RPMI8226 (cell line): ENCODE data around the gene DCUN1D2.
A peak's percentile ranks its signal among the peaks of the same experiment; 100 is the strongest.
"Not testable (repeated sequence)": the region's sequence is repeated elsewhere in the genome, so short reads cannot be mapped to it uniquely, and the experiment has no call there.

ENCODE experiments used
- DNase-seq: peaks from one replicate; pipeline ENCODE4 v3.0.0-alpha.2; 2015

DCUN1D2 gene

DNA sequence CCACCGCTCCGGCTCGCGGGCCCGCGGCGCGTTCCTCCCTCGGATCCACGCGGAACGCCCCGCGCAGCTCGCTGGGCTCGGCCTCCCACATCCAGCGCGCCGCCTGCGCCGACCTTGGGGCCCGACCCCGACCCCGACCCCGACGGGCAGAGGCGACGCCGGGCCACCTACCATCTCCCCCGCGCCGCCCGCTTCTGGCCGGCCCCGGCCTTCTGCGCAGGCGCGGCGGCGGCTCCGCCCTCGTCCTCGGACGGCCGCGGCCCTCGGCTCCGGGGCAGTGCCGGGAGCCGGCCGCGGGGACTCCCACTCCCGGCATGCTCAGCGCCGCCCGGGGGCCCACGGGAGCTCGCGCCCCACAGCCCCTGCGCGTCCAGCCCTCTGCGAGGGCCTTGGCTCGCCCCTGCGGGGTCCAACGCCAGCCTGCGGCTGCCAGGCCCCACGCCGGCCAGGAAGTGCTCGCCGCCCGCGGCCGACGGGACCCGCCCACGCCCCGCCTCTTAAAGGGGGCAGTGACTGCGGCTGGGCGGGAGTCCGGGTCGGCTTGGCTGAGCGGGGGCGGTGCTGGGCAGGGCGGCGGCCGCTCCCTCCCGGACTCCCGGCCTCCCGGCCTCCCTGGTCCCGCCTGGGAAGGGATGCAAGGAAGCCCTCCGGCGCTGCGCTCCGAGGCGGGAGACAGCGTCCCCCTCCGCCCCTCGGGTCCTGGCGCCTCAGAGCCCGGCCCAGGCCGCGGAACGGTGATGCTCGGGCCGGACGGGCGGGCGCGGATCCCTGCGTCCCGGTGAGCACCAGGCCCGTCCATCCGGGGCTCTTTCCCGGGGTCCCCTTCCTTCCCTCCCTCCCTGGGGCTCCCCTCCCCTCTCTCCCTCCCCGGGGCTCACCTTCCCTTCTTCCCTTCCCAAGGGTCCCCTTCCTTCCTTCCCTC is at the start of gene DCUN1D2:
DCUN1D2 (minus strand) TSS at position 216 of the 922 bp plus-strand sequence; CDS start at position 174, 42 bp downstream.
- peak; percentile 85 for DNase-seq

DNA sequence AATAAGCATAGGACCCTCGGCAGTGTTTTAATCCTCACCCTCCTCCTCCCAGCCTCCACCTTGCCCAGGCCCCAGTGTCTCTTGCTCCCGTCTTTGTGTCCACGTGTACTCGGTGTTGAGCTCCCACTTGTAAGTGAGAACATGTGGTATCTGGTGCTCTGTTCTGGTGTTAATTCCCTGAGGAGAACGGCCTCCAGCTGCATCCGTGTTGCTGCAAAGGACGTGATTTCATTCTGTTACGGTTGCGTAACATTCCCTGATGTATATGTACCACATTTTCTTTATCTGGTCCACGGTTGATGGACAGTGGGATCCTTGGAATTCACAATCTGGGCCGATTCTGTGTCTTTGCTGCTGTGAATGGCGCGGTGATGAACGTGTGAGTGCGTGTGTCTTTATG is 49.3 kb upstream of the DCUN1D2 start:
- no peak for DNase-seq

DNA sequence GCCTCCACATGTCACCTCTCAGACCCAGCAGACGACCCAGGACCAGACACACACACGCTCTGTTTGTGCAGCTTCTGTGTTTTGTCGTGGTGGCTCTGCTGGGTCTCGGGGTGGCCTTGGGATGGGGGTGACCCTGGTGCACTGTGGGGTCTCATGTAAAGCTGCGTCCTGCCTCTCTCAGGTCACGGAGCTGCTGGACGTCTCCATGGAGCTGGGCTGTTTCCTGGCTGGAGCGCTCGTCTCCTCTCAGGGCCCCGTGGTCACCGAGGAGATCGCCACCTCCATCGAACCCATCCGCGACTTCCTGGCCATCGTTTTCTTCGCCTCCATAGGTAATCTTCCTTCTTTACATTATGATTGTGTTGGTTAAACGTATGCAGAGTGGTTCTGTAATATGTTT is 48.7 kb upstream of the DCUN1D2 start:
- DNase-seq = no peak

DNA sequence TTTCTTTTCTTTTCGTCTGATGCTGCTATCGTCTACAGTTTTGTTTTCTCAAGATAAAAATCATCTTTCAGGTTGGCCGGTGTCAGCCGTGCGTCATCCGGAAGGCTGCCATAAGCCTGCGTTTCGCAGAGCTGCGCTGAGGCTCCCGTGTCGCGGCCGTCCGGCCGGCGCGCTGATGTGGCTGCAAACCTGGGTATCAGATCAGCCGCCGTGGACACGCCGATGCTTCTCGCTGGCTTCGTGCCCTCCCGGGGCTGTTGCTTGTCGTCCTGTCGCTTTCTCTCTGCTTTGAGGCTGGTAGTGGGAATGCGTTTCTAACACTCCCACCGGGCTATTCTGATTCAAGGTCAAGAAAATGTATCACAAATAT is 48.2 kb upstream of the DCUN1D2 start:
- no peak for DNase-seq

DNA sequence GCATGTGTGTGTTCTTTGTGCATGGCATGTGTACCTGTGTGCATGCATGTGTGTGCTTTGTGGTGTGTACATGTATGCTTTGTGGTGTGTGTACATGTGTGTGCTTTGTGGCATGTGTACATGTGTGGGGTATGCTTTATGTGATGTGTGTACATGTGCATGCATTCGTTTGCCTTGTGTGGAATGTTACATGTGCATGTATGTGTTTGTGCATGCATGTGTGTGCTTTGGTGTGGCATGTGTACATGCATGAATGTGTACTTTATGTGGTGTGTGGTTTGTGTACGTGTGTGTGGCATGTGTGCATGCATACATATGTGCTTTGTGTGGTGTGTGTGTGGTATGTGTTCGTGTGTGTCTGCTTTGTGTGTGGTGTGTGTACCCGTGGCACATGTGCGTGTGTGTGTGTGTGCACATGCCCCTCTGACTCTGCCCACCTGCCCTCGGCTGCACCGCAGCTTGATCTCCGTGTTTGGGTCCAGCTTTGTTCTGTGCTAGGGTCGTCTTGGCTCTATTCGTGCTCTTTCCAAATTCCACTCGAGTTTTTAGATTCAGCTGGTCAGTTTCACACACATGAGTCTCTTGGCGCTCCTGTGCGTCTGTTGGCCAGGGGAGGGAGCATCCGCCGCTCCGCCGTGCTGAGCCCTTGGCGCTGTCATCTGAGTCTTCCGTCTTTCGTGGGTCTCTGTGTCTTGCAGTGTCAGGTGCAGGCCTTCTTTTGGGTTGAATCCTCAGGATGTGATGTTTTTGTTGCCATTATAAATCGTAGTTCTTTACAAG is 47.6 kb upstream of the DCUN1D2 start:
- no peak for DNase-seq

DNA sequence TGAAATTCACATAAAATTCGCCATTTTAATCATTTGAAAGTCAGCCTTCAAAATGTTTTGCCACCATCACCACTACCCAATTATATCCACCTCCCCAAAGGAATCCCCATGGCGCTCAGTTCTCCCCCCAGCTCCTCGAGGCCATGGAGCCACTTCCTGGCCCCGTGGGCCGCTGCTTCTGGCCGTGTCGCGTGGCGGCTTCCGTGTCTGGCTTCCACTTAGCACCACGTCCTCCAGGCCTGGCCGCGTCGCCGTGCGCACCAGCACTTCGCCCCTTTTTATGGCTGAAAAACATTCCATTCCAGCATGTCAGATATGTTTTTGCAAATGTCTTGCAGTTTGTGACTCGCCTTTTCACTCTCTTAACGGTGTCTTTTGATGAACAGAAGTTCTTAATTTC is 46.7 kb upstream of the DCUN1D2 start:
- DNase-seq = no peak

DNA sequence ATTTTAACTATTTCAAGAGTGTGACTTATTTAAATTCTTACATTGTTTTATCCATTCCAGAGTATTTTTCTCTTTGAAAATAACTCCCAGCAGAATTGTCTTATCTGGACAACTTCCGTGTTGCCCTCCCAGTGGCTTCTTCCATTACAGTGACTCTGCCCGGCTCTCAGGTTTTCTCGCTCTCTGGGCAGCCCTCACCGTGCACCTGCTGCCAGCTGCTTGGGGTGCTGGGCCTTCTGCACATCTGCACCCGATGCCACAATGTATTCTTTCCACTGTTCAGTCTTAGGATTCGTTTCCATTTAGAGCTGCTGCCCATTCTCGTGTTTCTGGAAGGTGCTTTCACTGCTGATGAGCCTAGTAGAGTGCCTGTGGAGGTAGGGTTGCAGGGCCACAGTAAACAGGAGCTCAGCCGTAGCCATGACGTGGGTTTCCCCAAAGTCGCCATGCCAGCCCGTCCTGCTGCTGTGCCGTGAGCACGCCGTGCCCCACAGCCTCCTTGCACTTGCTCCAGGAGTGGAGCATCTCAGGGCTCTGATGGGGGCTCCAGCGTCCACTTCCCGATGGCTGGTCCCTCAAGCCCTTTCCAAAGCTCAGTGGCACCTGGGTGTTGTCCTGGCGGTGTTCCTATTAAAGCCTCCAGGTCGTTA is 46.1 kb upstream of the DCUN1D2 start:
- no peak for DNase-seq

DNA sequence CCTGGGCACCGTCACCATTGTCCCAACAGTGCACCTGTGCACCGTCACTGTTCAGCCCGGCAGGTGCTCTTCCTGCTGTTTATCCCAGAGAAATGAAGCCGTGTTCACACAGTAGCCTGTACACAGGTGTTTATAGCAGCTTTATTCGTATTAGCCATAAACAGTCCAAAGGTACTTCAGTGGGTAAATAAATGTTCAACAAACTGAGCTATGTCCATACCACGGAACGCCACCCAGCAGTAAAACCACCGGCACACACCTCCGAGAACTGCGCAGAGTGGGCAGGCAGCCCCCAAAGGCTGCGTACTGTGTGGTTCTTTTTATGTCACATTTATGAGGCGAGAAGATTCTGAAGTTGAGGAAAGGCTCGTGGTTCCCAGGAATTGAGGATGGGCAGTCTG is 44.9 kb upstream of the DCUN1D2 start:
- DNase-seq = no peak

DNA sequence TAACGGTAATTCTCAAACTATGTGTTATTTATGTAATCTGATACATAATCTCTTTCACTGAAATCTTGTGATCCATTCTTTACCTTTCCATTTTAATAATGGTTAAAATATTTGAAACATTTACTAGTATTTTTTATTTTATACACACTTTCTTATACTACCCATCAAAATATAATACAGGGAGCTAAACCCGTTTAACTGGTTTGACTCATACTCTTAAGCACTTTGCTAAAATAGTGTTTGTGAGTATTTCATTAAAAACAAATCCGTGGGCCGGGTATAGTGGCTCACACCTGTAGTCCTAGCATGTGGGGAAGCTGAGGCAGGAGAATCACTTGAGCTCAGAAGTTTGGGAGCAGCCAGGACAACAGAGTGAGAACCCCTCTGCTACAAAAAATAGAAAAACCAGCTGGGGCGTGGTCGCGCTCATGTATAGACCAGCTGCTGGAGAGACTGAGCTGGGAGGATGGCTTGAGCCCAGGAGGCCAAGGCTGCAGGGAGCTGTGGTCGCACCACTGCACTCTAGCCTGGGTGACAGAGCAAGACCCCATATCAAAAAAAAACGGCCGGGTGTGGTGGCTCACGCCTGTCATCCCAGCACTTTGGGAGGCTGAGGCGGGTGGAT is 43.8 kb upstream of the DCUN1D2 start:
- no peak for DNase-seq

DNA sequence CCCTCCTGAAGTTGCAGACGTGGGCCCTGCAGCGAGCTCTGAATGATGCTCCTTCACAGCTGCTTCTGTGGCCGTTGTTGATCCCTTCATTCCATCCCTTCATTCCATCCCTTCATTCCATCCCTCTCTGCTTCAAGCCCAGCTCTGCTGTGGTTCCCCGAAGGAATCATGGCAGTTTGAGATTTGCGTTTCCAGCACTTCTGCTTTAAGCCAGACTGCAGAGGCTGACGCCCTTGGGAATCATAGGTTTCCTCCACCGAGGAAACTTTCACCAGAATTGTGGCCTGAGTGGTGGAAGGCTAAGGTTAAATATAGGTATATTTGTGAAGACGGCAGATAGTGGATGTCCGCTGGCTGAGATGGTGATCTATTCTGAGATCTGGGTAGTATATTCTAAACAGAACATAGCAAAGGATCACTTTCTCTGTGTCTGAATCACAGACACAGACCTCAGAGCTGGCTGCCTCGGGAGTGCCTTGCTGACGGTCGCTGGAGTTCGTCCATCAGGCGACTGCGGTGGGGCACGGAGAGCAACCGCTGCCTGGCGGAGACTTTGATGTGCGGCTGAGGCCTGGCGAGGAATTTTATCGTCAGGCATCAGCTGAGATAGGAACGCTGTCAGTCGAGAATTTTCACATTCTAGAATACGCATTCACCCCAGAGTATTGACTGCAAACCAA is 42.8 kb upstream of the DCUN1D2 start:
- DNase-seq = no peak

DNA sequence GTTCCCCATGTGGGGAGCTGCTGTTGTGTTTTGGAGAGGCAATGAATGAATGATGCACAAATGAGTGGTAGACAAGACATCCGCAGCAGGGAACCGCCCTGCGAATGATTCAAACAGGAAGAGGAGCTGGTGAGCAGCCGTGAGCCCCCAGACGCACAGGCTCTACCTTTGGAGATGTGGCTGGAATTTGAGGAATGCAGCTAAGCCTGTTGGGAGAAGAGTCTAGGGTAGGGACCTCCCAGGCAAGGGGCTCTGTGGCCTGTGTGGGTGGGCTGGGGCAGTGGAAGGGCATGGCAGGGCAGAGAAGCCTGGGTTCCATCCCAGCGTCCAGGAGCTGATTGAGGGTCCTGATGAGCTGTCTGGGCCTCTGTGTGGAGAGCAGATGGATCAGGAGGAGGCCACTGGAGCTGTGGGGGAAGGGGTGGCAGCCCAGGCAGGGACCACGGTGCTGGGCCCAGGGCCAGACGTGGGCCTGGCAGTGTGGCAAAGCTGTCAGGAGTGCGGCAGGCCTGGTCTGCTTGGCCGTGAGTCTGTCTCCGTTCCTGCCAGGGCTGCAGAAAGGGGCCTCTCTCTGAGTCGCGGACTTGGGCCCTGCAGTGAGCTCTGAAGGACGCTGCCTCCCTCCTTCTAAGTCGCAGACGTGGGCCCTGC is 41.8 kb upstream of the DCUN1D2 start:
- no peak for DNase-seq

DNA sequence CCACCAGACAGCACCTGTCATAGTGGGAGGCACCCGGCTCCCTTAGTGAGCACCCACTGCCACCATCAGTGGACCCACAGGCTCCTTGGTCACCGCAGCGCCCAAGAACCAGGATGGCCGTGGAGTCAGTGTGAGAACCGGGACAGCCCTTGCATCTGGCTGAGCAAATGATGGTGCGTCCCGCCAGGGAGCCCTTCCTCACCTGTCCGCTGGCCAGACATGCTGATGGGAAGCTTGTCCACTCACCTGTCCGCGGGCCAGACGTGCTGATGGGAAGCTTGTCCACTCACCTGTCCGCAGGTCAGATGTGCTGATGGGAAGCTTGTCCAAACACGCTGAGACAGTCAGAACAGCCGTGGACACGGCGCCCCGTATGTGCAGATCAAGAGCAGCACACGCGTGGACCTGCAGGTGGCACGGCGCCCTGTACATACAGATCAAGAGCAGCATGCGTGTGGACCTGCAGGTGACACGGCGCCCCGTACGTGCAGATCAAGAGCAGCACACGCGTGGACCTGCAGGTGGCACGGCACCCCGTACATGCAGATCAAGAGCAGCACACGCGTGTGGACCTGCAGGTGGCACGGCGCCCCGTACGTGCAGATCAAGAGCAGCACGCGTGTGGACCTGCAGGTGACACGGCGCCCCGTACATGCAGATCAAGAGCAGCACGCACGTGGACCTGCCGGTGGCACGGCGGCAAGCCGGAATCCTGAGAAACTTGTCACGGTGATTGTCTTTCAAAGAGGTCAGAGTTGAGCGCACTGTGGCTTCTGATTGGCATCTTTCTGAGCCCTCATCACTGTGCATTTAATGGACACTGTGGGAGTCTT is 40.7 kb upstream of the DCUN1D2 start:
- DNase-seq = no peak

DNA sequence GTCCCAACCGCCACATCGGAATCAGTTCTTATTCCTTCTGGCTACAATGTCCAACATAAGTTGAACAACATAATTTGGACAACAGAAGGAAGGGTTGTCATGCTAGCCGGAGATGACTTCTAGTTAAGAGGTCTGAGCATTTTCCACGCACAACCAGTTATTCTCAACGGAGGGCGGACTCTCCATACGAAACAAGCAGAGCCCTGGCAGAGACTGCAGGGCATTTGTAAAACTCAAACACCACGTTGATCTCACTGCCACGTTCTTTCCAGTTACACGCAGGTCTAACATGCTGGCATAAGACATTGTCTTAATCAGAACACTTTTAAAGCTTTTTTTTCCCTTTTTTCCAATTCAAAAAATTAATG is 38.3 kb upstream of the DCUN1D2 start:
- no peak for DNase-seq

DNA sequence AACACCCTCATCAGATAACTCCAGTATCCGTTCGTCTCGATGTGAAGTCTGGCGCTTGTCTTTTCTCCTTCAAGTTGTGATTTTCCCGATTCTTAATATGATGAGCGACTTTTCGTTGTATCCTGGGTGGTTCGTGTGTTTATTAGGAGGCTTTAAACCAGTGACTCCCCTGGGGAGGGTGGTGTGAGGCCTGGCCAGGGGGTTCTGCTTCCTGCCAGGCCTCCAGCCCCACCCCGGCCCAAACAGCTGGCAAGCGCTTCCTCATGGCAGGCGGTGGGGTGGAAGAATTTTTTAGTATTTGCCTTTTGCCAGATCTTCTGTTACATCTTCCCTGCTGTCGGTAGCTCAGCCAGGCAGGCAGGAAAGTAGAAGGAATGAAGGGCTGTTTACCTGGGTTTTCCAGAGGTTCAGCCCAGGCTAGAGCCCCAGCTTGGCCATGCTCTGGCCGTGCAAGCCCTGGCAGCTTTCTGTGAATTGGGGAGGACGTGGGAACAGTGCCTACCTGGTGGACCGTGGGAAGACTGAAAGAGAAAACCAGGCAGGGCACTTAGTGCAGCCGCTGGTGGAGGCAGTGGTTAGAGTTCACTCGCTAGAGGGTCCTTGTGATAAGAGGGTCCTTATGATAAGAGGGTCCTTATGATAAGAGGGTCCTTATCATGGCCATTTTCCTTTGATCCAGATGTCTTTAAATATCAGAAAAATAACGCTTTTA is 37.7 kb upstream of the DCUN1D2 start:
- DNase-seq = no peak

DNA sequence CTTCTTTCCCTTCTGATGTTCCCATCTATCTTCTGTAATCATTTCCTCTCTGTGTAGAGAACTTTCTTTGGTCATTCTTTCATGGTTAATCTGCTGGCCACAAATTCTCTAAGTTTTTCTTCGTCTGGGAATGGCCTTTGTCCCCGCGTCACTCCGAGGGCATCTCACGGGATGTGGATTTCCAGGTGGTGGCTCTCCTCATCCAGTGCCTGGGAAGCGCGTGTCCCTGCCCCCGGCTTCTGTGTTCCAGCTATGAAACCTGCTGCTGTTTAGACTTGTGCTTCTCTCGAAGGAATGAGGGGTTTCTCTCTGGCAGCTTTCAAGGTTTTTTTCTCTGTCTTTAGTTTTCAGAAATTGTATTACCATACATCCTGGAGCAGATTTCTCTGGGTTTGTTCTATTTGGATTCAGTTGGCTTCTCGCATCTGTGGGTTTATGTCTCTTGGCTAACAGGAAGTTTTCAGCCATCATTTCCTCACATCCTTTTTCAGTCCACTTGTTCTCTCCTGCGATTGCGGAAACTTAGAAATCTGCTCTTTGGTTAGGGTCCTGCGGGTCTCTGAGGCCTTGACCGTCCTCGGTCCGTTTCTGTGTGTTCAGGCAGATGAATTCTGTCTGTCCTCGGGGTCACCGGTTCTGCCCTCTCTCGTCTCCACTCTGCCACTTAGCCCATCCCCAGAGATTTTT is 36.9 kb upstream of the DCUN1D2 start:
- DNase-seq = no peak

DNA sequence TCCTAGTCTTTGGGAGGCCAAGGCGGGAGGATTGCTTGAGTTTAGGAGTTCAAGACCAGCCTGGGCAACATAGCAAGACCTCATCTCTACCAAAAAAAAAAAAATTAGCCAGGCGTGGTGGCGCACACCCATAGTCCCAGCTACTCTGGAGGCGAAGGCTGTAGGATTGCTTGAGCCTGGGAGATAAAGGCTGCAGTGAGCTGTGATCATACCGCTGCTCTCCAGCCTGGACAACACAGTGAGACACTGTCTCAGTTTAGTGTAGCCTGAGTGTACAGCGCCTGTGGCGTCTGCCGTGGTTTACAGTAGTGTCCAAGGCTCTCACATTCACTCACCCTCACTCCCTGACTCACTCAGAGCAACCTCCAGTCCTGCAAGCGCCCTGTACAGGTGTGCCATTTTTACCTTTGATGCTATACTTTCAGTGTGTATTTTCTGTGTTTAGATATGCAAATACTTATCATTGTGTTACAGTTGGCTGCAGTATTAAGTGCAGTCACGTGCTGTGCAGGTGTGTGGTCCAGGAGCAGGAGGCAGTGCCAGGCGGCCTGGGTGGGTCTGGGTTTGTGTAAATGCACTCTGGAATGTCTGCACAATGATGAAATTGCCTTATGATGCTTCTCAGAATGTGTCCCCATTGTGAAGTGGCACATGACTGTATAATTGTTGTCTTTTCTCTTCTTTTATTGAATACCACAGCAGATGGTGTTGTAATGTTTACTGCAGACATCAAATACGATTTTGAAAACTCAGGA is 36.1 kb upstream of the DCUN1D2 start:
- DNase-seq = no peak

DNA sequence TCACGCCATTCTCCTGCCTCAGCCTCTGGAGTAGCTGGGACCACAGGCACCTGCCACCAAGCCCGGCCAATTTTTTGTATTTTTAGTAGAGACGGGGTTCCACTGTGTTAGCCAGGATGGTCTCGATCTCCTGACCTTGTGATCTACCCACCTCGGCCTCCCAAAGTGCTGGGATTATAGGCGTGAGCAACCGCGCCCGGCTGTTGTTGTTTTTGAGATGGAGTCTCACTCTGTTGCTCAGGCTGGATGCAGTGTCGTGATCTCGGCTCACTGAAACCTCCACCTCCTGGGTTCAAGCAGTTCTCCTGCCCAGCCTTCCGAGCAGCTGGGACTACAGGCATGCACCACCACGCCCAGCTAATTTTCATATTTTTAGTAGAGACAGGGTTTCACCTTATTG is 31.9 kb upstream of the DCUN1D2 start:
- not testable (repeated sequence) for DNase-seq

DNA sequence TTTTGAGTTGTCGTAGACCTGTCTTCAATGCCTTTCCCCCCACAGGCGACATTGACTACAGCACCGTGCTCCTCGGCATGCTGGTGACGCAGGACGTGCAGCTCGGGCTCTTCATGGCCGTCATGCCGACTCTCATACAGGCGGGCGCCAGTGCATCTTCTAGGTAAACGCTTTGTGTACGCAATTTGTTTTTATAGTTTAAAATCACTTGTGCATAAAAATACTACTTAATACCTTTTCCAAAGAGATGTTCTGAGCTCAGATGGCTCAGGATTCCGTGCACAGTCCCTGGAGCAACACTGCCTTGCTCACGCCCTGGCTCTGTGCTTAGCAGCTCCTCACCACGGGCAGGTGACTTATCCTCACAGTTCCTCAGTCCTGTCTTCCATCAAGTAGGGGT is 30.1 kb upstream of the DCUN1D2 start:
- DNase-seq = no peak

DNA sequence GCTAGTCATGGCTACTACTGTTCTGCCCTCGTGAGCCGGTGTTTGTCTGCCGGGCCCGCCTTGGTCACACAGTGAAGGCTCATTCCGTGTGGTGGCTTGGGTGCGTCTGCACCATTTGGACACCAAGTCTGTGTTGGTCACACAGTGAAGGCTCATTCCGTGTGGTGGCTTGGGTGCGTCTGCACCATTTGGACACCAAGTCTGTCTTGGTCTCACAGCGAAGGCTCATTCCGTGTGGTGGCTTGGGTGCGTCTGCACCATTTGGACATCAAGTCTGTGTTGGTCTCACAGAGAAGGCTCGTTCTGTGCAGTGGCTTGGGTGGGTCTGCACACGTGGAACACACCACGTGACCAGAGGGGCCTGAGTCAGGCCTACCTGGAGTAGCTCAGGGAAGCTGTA is 29.0 kb upstream of the DCUN1D2 start:
- no peak for DNase-seq
